Measurements from ENCODE around the gene CDKAL1.

DNA sequence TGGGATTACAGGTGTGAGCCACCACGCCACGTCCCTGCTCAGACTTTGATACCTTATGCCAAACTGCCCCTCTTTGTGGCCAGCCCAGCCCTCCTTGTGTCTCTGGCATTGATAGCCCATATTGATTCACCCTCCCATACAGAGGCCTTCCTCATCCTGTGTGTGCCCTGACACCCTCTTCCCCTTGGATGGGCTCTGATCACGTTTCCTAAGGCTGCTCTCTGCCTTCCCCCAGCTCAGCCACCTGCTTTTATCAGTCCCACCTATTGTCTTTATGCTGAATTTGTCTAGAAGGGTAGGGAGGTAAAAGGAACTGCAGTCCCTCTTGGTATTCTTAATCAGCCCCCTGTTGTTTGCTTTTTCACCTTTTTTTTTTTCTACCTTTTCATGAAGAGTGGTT is 95.9 kb downstream of the CDKAL1 start:
- TF ChIP-seq POLR2A (IDR thresholded peaks at IDR 0.05) = no peak
- no peak for TF ChIP-seq POLR2AphosphoS5 (IDR thresholded peaks at IDR 0.05)
- TF ChIP-seq, protein P1, sequence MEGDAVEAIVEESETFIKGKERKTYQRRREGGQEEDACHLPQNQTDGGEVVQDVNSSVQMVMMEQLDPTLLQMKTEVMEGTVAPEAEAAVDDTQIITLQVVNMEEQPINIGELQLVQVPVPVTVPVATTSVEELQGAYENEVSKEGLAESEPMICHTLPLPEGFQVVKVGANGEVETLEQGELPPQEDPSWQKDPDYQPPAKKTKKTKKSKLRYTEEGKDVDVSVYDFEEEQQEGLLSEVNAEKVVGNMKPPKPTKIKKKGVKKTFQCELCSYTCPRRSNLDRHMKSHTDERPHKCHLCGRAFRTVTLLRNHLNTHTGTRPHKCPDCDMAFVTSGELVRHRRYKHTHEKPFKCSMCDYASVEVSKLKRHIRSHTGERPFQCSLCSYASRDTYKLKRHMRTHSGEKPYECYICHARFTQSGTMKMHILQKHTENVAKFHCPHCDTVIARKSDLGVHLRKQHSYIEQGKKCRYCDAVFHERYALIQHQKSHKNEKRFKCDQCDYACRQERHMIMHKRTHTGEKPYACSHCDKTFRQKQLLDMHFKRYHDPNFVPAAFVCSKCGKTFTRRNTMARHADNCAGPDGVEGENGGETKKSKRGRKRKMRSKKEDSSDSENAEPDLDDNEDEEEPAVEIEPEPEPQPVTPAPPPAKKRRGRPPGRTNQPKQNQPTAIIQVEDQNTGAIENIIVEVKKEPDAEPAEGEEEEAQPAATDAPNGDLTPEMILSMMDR (IDR thresholded peaks at IDR 0.05) = no peak

All from prostate gland (tissue), 2 donors.